Motor neuron (in vitro differentiated cells): ENCODE results near the gene NTN1. TPM values are rescaled to one million over a fixed set of nuclear protein-coding genes. Genes with fewer than 3 reads are reported as not detected.
A peak's percentile ranks its signal among the peaks of the same experiment; 100 is the strongest.

Experiments
- ATAC-seq, 8 experiments: fragments of 200-7000 bp; cut with Tn5 transposase; replicated peaks in 6 of 8; 2 replicates each; pipeline ENCODE4 v1.8.0; 2021; ENCODE audit warnings: mild to moderate bottlenecking in 8 of 8, moderate library complexity in 8 of 8
- H3K27ac ChIP-seq, 2 donors: fragments of 250-450 bp; sonication (Bioruptor Pico); 2 replicates each; pipeline ENCODE4 v1.9.0; 2021; ENCODE audit warnings: antibody characterized with exemption in 2 of 2, mild to moderate bottlenecking in 2 of 2, moderate library complexity in 1 of 2
- H3K4me1 ChIP-seq, 2 donors: fragments of 250-450 bp; sonication (Bioruptor Pico); replicated peaks in 1 of 2; 2 replicates each; pipeline ENCODE4 v1.6.1; 2021; ENCODE audit warnings: antibody characterized with exemption in 2 of 2, mild to moderate bottlenecking in 2 of 2, moderate library complexity in 1 of 2
- H3K4me3 ChIP-seq, 5 donors: fragments of 250-450 bp; sonication (Bioruptor Pico); 2 replicates each; pipeline ENCODE4 v1.9.0; 2021; ENCODE audit warnings: antibody characterized with exemption in 5 of 5, mild to moderate bottlenecking in 5 of 5, moderate library complexity in 4 of 5
- WGBS, 10 experiments: fragments of 450-650 bp; shearing (Covaris generic); methylation state at CpG; one replicate each; pipeline ENCODE4 v1.0.0; 2022; 5-methylcytosine and 5-hydroxymethylcytosine counted together
- in situ Hi-C, 9 experiments: fragments of 400-800 bp; cut with MboI; loops; one replicate each; pipeline ENCODE4 v1.15.0; 2021; ENCODE audit warnings: low sequenced_read_pairs in 9 of 9, low pct_unique_long_range_greater_than_20kb in 2 of 9; ENCODE audit not compliant: unreplicated experiment in 9 of 9
- total RNA-seq, 8 experiments: library from RNA; unstranded; fragments of 300-600 nt; gene quantifications; 2 replicates each; pipeline versions ENCODE4 v1.2.3 to v1.2.4, GENCODE V29; 2022

NTN1 gene
- total RNA-seq, 8 experiments from 2014 or later, result 8.0 to 491 (median 16.4) TPM

DNA sequence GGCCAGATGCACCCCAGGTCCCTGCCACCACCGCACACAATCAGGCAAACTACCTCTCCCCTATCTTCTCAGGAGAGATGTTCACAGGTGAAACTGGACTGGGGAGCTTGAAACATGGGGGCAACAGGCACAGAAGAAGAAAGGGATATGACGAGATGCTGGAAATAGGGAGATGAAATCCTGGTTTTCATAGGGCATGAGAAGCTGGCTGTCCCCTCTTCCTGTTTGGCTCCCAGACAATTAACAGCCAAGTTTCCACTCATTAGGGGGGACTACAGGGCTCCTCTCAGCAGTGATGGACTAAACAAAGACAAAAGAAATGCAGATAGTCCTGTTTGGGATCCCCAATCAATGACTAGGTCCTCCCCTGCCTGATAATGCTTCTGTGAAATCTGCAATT is 266.0 kb downstream of the NTN1 start:
- Histone ChIP-seq H3K27ac (no peak overlapping the region), H3K4me1 (peaks cover 17 to 18% of the 10 kb centered on the region in 2 donors), H3K4me3 (no peak overlapping the region)
- in situ Hi-C loops, result no loop called here
- ATAC-seq, result no peak
- 80 to 100% (median 100%) methylated on average over 1 to 2 of the region's 2 CpGs; no CpG with 5 or more reads in 3 of the 10 experiments for WGBS, 10 experiments

- WGBS, 10 experiments, result 61 to 100% (median 85%) methylated on average over 3 to 7 of the region's 7 CpGs; no CpG with 5 or more reads in 4 of the 10 experiments
- in situ Hi-C loops, result no loop called here
- H3K4me3 ChIP-seq, result no peak overlapping the region
- H3K27ac ChIP-seq, result no peak overlapping the region
- ATAC-seq, result no peak
- peaks cover 17 to 18% of the 10 kb centered on the region in 2 donors for H3K4me1 ChIP-seq
Measured at GRCh38 chr17:9290226-9290613, 268.9 kb downstream of the NTN1 start.

GRCh38 chr17:9291912-9292560 is 270.7 kb downstream of the NTN1 start:
- in situ Hi-C loops, result no loop called here
- peak; percentile 86 to 99 (median 94) for ATAC-seq
- peaks cover 1 to 5% of the 10 kb centered on the region in 2 donors for H3K4me1 ChIP-seq
- 0 to 73% (median 47%) methylated on average over 1 to 7 of the region's 8 CpGs; no CpG with 5 or more reads in 1 of the 10 experiments for WGBS, 10 experiments
- H3K4me3 ChIP-seq, result no peak overlapping the region
- H3K27ac ChIP-seq, result no peak overlapping the region

DNA sequence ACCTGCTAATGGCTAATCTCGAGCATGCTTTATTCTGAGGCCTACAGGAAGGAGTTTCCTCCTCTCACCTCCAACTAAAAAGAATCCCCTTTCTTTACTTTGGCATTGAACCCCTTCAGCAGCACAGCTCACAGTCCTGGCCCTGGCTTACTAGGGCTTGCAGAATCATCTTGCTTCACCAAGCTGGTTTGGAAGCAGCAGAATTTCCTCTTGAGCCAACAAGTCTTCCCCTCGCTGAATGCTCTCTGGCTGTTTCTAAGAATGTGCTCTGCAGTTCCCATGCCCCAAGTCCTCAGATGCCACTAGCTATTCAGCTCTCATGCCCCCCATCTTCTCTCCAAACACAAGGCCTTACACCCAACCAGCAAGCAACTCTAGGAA is 271.2 kb downstream of the NTN1 start:
- WGBS, 10 experiments, result 60 to 100% (median 75%) methylated on average over 1 to 2 of the region's 2 CpGs; no CpG with 5 or more reads in 5 of the 10 experiments
- Histone ChIP-seq H3K27ac (no peak overlapping the region), H3K4me3 (no peak overlapping the region), H3K4me1 (peaks cover 0 to 4% of the 10 kb centered on the region in 2 donors)
- ATAC-seq, result peak in 4 of 8 experiments; percentile 6 to 31 (median 20)
- in situ Hi-C loops, result no loop called here

Other genes with a start within 250 kb of the NTN1 start
- under 1 TPM in 3 of 8 experiments, not detected in 5; 0.08 to 0.14 (median 0.09) TPM for gene MFSD6L, start 222.1 kb upstream of the NTN1 start, total RNA-seq
- under 1 TPM in 3 of 8 experiments, not detected in 5; 0.04 to 0.19 (median 0.14) TPM for gene PIK3R6, start 153.8 kb upstream of the NTN1 start, total RNA-seq
- gene PIK3R5, start 55.8 kb upstream of the NTN1 start, total RNA-seq, result 1 to 10 TPM in 3 of 8 experiments, under 1 TPM in 5; 0.27 to 1.7 (median 0.86) TPM